Pulmonary artery endothelial cell (primary cell): Measurements from ENCODE around the gene PSMD8. TPM values are rescaled to one million over a fixed set of nuclear protein-coding genes. Genes with fewer than 3 reads are reported as not detected.
"Not testable (repeated sequence)": the region's sequence is repeated elsewhere in the genome, so short reads cannot be mapped to it uniquely, and the experiment has no call there.

Experiments used
- DNase-seq: peaks from one replicate; pipeline ENCODE4 v3.0.0-alpha.2; 2011; ENCODE audit warnings: low read depth, low spot score
- total RNA-seq: library from RNA; depleted of rRNA; stranded (reverse); fragments of >200 nt; gene quantifications from 2 replicates; pipeline ENCODE4 v1.2.3, GENCODE V29; 2014

PSMD8 gene
- total RNA-seq, 1 donor from 2014 or later: 316 TPM

GRCh38 chr19:38410407-38410806 is 36.0 kb downstream of the PSMD8 start:
- DNase-seq: not testable (repeated sequence)

- no peak for DNase-seq
Observed at GRCh38 chr19:38411041-38411712, 36.8 kb downstream of the PSMD8 start.

GRCh38 chr19:38411898-38412297 is 37.5 kb downstream of the PSMD8 start:
- not testable (repeated sequence) for DNase-seq

GRCh38 chr19:38412491-38412890 is 38.1 kb downstream of the PSMD8 start:
- no peak for DNase-seq

- no peak for DNase-seq
Observed at GRCh38 chr19:38412961-38413360, 38.6 kb downstream of the PSMD8 start.

- DNase-seq: no peak
Observed at GRCh38 chr19:38413416-38413815, 39.0 kb downstream of the PSMD8 start.

GRCh38 chr19:38417146-38417543 is 42.8 kb downstream of the PSMD8 start:
- no peak for DNase-seq

- no peak for DNase-seq
Observed at GRCh38 chr19:38417544-38418506, 43.5 kb downstream of the PSMD8 start.

- no peak for DNase-seq
Observed at GRCh38 chr19:38420935-38421334, 46.6 kb downstream of the PSMD8 start.

GRCh38 chr19:38421856-38422255 is 47.5 kb downstream of the PSMD8 start:
- DNase-seq: no peak

- DNase-seq: no peak
Observed at GRCh38 chr19:38422438-38422837, 48.1 kb downstream of the PSMD8 start.

GRCh38 chr19:38424272-38424671 is 49.9 kb downstream of the PSMD8 start:
- DNase-seq: no peak

- no peak for DNase-seq
Observed at GRCh38 chr19:38425222-38425809, 50.9 kb downstream of the PSMD8 start.

GRCh38 chr19:38425810-38426466 is 51.6 kb downstream of the PSMD8 start, which contains the start of gene RASGRP4:
RASGRP4 (minus strand) TSS chr19:38426219; CDS start chr19:38426091, 128 bp downstream.
- no peak for DNase-seq

- not testable (repeated sequence) for DNase-seq
Observed at GRCh38 chr19:38427035-38427677, 52.8 kb downstream of the PSMD8 start.

GRCh38 chr19:38429055-38429810 is 54.9 kb downstream of the PSMD8 start:
- DNase-seq: no peak

GRCh38 chr19:38429811-38430156 is 55.4 kb downstream of the PSMD8 start:
- DNase-seq: no peak

GRCh38 chr19:38430931-38431330 is 56.6 kb downstream of the PSMD8 start:
- no peak for DNase-seq

GRCh38 chr19:38433268-38433733 is 58.9 kb downstream of the PSMD8 start, which contains the start of gene RYR1:
RYR1 (plus strand) TSS chr19:38433691; CDS start chr19:38433830, 139 bp downstream.
- no peak for DNase-seq
